ENCODE data around the gene UBA1.

The UBA1 gene

DNA sequence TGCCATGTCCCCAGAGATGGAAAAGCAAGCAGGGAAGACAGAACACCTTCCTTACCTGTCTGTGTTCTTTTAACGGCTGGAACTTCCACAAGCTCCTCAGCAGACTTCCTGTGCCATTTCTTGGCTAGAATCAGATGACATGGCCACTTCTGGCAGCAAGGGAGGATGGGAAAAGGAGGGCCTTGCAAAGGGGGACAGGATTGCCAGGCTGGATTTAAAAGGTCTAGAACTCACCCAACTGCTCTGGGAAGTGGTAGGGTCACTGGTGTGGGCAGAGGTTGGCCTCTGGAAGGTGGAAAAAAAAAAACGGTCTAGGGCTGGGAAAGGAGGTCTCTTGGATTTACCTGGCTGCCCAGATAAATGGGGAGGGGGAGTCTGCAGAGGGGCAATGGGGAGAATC, 37.5 kb downstream of the UBA1 start:
- H3K4me3 ChIP-seq (ENCODE audit: low read depth, low read length) = no peak overlapping the region
- no peaks in the 10 kb centered on the region for H3K4me1 ChIP-seq
- no peak for DNase-seq
- no peaks in the 10 kb centered on the region for H3K9me3 ChIP-seq
- TF ChIP-seq, protein P1, sequence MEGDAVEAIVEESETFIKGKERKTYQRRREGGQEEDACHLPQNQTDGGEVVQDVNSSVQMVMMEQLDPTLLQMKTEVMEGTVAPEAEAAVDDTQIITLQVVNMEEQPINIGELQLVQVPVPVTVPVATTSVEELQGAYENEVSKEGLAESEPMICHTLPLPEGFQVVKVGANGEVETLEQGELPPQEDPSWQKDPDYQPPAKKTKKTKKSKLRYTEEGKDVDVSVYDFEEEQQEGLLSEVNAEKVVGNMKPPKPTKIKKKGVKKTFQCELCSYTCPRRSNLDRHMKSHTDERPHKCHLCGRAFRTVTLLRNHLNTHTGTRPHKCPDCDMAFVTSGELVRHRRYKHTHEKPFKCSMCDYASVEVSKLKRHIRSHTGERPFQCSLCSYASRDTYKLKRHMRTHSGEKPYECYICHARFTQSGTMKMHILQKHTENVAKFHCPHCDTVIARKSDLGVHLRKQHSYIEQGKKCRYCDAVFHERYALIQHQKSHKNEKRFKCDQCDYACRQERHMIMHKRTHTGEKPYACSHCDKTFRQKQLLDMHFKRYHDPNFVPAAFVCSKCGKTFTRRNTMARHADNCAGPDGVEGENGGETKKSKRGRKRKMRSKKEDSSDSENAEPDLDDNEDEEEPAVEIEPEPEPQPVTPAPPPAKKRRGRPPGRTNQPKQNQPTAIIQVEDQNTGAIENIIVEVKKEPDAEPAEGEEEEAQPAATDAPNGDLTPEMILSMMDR (IDR thresholded peaks at IDR 0.05; ENCODE audit: low read depth, low read length) = no peak
- peaks cover 4% of the 10 kb centered on the region for H3K36me3 ChIP-seq
- no peaks in the 10 kb centered on the region for H3K27me3 ChIP-seq

DNA sequence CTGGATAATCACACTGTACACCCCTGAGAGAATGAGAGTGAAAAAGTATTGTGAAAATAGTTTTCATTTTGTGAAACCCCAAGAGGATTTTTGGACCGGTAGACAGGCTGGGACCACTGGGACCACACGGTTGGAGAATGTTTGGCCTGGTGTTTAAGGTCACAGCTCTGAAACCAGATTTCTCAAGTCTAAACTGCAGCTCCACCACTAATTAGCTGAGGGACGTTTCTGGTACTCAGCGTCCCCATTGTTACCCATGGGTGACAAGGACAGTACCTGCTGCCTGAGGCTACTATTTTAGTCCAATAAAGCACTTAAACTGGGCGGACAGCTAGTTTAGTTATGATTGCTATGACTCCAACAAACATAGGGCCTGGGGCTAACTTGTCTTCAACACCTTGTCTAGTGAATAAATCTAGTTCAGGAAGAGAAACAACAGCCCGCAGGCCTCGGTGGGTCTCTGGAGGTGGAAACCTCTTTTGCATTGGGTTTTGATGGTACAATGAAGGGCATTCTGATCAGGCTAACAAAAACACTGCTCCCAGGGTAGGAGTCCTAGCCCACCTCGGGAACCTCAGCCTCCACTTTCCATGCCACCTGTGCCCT, 38.7 kb downstream of the UBA1 start:
- DNase-seq = no peak
- H3K36me3 ChIP-seq = no peaks in the 10 kb centered on the region
- no peaks in the 10 kb centered on the region for H3K4me1 ChIP-seq
- no peaks in the 10 kb centered on the region for H3K27me3 ChIP-seq
- TF ChIP-seq, protein P1 (IDR thresholded peaks at IDR 0.05; ENCODE audit: low read depth, low read length) = no peak
- no peaks in the 10 kb centered on the region for H3K9me3 ChIP-seq
- peak overlapping the region; percentile 77 for H3K4me3 ChIP-seq (ENCODE audit: low read depth, low read length)

GRCh38 chrX:47232803-47233332, 39.2 kb downstream of the UBA1 start, which contains the start of gene USP11:
Gene USP11 (plus strand): TSS chrX:47233009. CDS start chrX:47233044, 35 bp downstream.
- Histone ChIP-seq H3K36me3 (no peaks in the 10 kb centered on the region), H3K9me3 (no peaks in the 10 kb centered on the region), H3K4me1 (no peaks in the 10 kb centered on the region), H3K4me3 (ENCODE audit: low read depth, low read length) (peak within 1 kb of the TSS; percentile 77), H3K27me3 (no peaks in the 10 kb centered on the region)
- peak; percentile 47 for DNase-seq
- TF ChIP-seq, protein P1 (IDR thresholded peaks at IDR 0.05; ENCODE audit: low read depth, low read length) = no peak

GRCh38 chrX:47233333-47234113, 39.9 kb downstream of the UBA1 start:
- Histone ChIP-seq H3K9me3 (no peaks in the 10 kb centered on the region), H3K4me1 (no peaks in the 10 kb centered on the region), H3K36me3 (no peaks in the 10 kb centered on the region), H3K4me3 (ENCODE audit: low read depth, low read length) (peak overlapping the region; percentile 77), H3K27me3 (no peaks in the 10 kb centered on the region)
- peak; percentile 88 for DNase-seq
- TF ChIP-seq, protein P1 (IDR thresholded peaks at IDR 0.05; ENCODE audit: low read depth, low read length) = no peak

GRCh38 chrX:47234583-47234982, 41.0 kb downstream of the UBA1 start:
- no peaks in the 10 kb centered on the region for H3K27me3 ChIP-seq
- peak overlapping the region; percentile 77 for H3K4me3 ChIP-seq (ENCODE audit: low read depth, low read length)

More at GRCh38 chrX:47234583-47234982, 41.0 kb downstream of the UBA1 start:
- Histone ChIP-seq H3K9me3 (no peaks in the 10 kb centered on the region), H3K4me1 (no peaks in the 10 kb centered on the region), H3K36me3 (no peaks in the 10 kb centered on the region)
- DNase-seq = no peak
- TF ChIP-seq, protein P1 (IDR thresholded peaks at IDR 0.05; ENCODE audit: low read depth, low read length) = no peak

Data from BE2C (cell line).